Myocyte (in vitro differentiated cells): ENCODE results near the gene C14orf132. TPM values are rescaled to one million over a fixed set of nuclear protein-coding genes. Genes with fewer than 3 reads are reported as not detected.

ENCODE experiments used
- DNase-seq: peaks from one replicate; pipeline ENCODE4 v3.0.0-alpha.2; 2012; ENCODE audit warnings: low read depth
- total RNA-seq: library from RNA; depleted of rRNA; stranded (reverse); fragments of >200 nt; gene quantifications from 2 replicates; pipeline ENCODE4 v1.2.3, GENCODE V29; 2014

The C14orf132 gene
- total RNA-seq, 1 donor from 2014 or later, result 35.7 TPM

- DNase-seq, result peak; percentile 62
Observed at GRCh38 chr14:96039633-96040311, 610 bp downstream of the C14orf132 start.

GRCh38 chr14:96040828-96041371 lies 1.7 kb downstream of the C14orf132 start:
- no peak for DNase-seq

- DNase-seq, result peak; percentile 75
Observed at GRCh38 chr14:96042248-96042930, 3.2 kb downstream of the C14orf132 start.

GRCh38 chr14:96046630-96047029 lies 7.5 kb downstream of the C14orf132 start:
- DNase-seq, result no peak

GRCh38 chr14:96047101-96047500 lies 7.9 kb downstream of the C14orf132 start:
- no peak for DNase-seq

DNA sequence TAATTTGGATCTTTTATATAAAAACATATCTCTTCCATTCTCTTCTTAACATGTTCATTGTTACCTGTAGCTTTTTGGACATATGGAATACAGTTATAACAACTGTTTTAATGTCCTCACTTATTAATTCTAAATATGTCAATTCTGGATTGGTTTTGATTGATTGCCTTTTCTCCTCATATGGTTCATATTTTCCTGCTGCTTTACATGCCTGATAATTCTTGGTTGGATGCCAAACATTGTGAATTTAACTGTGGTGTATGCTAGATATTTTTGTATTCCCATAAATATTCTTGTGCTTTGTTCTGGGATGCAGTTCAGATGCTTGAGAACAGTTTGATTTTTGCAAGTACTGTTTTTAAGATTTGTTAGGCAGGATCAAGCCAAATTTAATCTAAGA lies 10.8 kb downstream of the C14orf132 start:
- no peak for DNase-seq

GRCh38 chr14:96050482-96050881 lies 11.3 kb downstream of the C14orf132 start:
- DNase-seq, result no peak

GRCh38 chr14:96051231-96051630 lies 12.1 kb downstream of the C14orf132 start:
- DNase-seq, result no peak

DNA sequence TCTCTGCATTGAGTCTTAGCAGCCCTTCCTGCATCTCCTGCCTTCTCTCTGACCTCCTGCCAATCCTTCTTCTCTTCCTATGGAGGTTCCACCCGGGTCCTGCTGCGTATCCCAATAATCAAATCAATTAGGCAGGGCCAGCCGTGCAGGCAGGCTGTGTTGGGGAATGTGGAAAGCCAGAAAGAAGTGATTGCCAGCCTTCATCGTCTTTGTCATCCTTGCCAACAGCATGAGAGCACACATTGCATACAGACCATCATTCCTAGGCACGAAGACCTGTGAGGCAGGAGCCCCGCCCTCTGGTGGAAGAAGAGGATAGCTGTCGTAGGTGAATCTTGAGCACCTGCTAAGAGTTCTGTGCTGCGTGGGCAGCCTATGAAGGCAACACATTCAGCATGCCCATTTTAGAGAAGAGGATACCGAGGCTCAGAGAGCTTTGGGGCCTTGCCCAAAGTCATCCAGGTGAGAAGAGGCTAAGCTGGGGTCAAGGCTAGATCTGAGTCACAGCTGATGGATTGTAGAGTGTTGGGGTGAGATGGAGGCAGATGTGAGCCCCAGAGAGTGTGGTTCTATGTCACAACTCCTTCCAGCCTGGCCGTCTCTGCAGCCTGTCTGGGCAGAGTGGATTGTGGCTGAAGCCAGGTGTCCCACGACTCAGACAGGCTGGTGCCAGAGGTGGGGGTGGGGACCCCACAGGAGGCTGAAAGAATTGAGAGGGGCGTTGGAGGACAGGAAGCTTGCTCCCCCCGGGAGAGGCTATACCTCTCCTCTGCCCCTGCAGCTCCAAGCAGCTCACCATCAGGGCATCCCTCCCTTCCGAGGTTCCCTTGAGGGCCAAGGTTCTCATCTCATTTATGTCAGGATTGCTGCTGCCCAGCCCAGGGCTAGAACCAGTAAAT lies 12.7 kb downstream of the C14orf132 start:
- no peak for DNase-seq

- DNase-seq, result no peak
Observed at GRCh38 chr14:96052541-96053247, 13.5 kb downstream of the C14orf132 start.

DNA sequence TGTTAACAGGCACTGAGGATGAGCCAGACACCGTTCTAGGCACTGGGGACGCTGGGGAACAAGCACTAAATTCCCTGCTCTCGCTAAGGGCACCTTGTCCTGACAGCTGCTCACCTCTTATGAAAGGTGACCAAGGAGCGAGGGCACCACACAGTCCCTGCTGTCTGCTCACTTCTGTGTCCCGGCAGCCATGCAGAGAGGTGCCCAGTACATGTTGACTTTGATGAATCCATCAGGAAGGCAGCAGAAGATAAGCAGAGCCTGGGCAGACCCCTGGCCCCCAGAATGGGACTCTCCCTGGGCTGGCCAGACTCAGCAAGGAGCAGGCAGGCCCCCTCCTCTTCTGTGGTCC lies 14.1 kb downstream of the C14orf132 start:
- no peak for DNase-seq

GRCh38 chr14:96053600-96054381 lies 14.6 kb downstream of the C14orf132 start:
- peak; percentile 99 for DNase-seq

DNA sequence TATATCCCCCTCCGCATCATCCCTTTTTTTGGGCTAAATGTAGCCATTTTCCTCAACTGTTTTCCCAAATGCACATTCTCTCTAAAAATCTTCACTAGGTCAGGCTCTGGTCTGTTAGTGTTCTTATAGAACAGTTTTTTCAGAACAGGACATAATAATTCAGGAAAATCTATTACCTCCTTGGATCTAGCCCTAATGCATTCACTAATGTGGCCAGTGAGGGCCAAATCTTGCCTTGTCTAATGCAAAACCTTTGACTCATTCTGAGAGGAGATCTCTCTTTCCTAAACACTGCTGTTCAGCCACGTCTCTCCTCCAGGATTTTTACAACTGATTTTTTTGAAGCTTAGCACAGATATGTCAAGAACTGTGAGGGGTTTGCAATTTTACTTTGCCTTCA lies 15.5 kb downstream of the C14orf132 start:
- no peak for DNase-seq

- DNase-seq, result peak; percentile 92
Observed at GRCh38 chr14:96055065-96055752, 16.0 kb downstream of the C14orf132 start.

GRCh38 chr14:96055753-96056508 lies 16.8 kb downstream of the C14orf132 start:
- no peak for DNase-seq

DNA sequence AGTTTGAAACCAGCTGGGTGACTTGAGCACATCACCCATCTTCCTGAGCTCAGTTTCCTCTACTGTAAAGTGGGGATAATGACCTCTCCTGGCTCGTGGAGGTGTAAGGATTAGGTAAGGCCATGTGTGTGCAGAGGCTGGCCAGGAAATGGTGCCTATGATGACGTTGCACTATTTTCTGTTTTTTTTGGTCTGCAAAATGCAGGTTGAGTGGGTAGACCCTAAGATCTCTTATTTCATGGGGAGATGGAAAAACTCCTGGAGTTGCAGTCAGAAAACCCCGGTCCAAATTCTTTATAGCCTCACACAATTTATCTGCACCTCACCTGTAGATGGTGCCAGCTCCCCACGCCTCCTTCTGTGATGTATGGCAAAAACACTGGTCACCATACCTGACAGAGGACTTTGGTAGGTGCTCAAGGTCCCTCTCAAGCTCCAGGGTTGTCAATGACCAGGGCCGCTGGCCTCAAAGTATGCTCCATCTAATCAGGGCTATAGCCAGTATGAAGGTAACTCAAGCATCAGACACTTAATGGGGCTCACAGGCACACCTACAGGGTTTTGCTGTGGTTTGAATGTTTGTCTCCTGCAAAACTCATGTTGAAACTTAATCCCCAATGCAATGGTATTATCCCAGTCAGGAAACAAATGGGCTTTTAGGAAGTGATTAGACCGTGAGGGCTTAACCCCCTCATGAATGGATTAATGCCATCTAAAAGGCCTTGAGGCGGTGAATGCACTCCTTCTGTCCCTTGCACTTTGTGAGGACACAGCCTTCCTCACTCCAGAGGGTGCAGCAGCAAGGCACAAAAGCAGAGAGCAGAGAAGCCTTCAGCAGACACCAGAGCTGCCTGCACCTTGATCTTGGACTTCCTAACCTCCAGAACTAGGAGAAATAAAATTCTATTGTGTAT lies 17.6 kb downstream of the C14orf132 start:
- no peak for DNase-seq

DNA sequence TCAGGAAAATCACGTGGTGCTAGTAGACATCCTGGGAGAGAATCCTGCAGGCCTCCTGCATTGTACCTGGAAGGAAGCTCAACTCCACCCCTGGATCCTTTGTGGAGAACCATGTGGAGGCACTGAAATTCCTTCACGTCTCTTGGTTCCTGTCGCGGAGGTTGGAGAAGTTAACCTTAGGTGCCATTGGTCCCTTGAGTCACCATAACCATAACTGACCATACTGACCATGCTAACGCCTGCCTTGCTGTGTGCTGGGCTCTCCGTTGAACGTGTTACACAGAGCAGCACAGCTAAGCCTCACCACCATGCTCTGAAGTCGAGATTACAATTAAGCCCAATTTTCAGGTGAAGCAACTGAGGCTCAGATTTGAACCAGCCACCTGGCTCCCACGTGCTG lies 18.6 kb downstream of the C14orf132 start:
- DNase-seq, result no peak
